Stromal cell of bone marrow (primary cell): ENCODE measurements around the gene LMAN2L.

Source experiments
- DNase-seq: peaks from one replicate; pipeline ENCODE4 v3.0.0-alpha.2; 2012; ENCODE audit warnings: low read depth

The LMAN2L gene

GRCh38 chr2:96703021-96703751 is 36.7 kb downstream of the LMAN2L start:
- no peak for DNase-seq

- no peak for DNase-seq
Measured at GRCh38 chr2:96702098-96702785, 37.6 kb downstream of the LMAN2L start.

- DNase-seq, result no peak
Measured at GRCh38 chr2:96701636-96702035, 38.2 kb downstream of the LMAN2L start.

- no peak for DNase-seq
Measured at GRCh38 chr2:96700086-96700485, 39.8 kb downstream of the LMAN2L start.

- no peak for DNase-seq
Measured at GRCh38 chr2:96699621-96700020, 40.2 kb downstream of the LMAN2L start.

- no peak for DNase-seq
Measured at GRCh38 chr2:96699021-96699420, 40.8 kb downstream of the LMAN2L start.

GRCh38 chr2:96698221-96698861 is 41.5 kb downstream of the LMAN2L start:
- no peak for DNase-seq

- DNase-seq, result no peak
Measured at GRCh38 chr2:96697476-96697875, 42.4 kb downstream of the LMAN2L start.

GRCh38 chr2:96695602-96696001 is 44.3 kb downstream of the LMAN2L start:
- no peak for DNase-seq

GRCh38 chr2:96694816-96695455 is 44.9 kb downstream of the LMAN2L start:
- DNase-seq, result no peak

- no peak for DNase-seq
Measured at GRCh38 chr2:96694279-96694678, 45.6 kb downstream of the LMAN2L start.

- DNase-seq, result no peak
Measured at GRCh38 chr2:96693286-96694200, 46.3 kb downstream of the LMAN2L start.

- DNase-seq, result no peak
Measured at GRCh38 chr2:96692094-96692971, 47.5 kb downstream of the LMAN2L start.

GRCh38 chr2:96691022-96691612 is 48.7 kb downstream of the LMAN2L start:
- no peak for DNase-seq

GRCh38 chr2:96690306-96691021 is 49.4 kb downstream of the LMAN2L start:
- DNase-seq, result no peak

GRCh38 chr2:96689431-96689991 is 50.4 kb downstream of the LMAN2L start:
- DNase-seq, result no peak

GRCh38 chr2:96688649-96689430 is 51.0 kb downstream of the LMAN2L start:
- no peak for DNase-seq
